HG02759 (cell line): ENCODE data around the gene CCL8.
"Not testable (repeated sequence)": the region's sequence is repeated elsewhere in the genome, so short reads cannot be mapped to it uniquely, and the experiment has no call there.

Experiments used
- ATAC-seq: cut with Tn5 transposase; IDR thresholded peaks from one replicate; pipeline ENCODE4 v1.9.1; 2021; ENCODE audit warnings: mild to moderate bottlenecking, moderate library complexity; ENCODE audit not compliant: unreplicated experiment

The CCL8 gene

GRCh38 chr17:34313164-34313563, 6.1 kb upstream of the CCL8 start:
- no peak for ATAC-seq

- ATAC-seq = no peak
Measured at GRCh38 chr17:34314279-34314678, 5.0 kb upstream of the CCL8 start.

- ATAC-seq = no peak
Measured at GRCh38 chr17:34318474-34318873, 761 bp upstream of the CCL8 start.

- no peak for ATAC-seq
Measured at GRCh38 chr17:34321964-34322363, 2.7 kb downstream of the CCL8 start.

GRCh38 chr17:34327580-34327979, 8.3 kb downstream of the CCL8 start:
- not testable (repeated sequence) for ATAC-seq

GRCh38 chr17:34337701-34338100, 18.5 kb downstream of the CCL8 start:
- ATAC-seq = no peak

GRCh38 chr17:34339138-34339770, 20.0 kb downstream of the CCL8 start:
- ATAC-seq = no peak

GRCh38 chr17:34341916-34342315, 22.7 kb downstream of the CCL8 start:
- ATAC-seq = no peak

- no peak for ATAC-seq
Measured at GRCh38 chr17:34347063-34347462, 27.8 kb downstream of the CCL8 start.

GRCh38 chr17:34349751-34350150, 30.5 kb downstream of the CCL8 start:
- ATAC-seq = no peak

- no peak for ATAC-seq
Measured at GRCh38 chr17:34351096-34351495, 31.9 kb downstream of the CCL8 start.

GRCh38 chr17:34352191-34352590, 33.0 kb downstream of the CCL8 start:
- ATAC-seq = no peak

- ATAC-seq = no peak
Measured at GRCh38 chr17:34354637-34355036, 35.4 kb downstream of the CCL8 start.

GRCh38 chr17:34356194-34356593, 37.0 kb downstream of the CCL8 start, which contains the start of gene CCL13:
CCL13 (plus strand) TSS chr17:34356480; CDS start chr17:34356527, 47 bp downstream.
- ATAC-seq = no peak

- no peak for ATAC-seq
Measured at GRCh38 chr17:34357398-34357797, 38.2 kb downstream of the CCL8 start.

GRCh38 chr17:34358631-34359030, 39.4 kb downstream of the CCL8 start:
- no peak for ATAC-seq

GRCh38 chr17:34360601-34361270, 41.5 kb downstream of the CCL8 start:
- no peak for ATAC-seq

- peak; percentile 71 for ATAC-seq
Measured at GRCh38 chr17:34361478-34362061, 42.3 kb downstream of the CCL8 start.

GRCh38 chr17:34363183-34363661, 44.0 kb downstream of the CCL8 start, which contains the start of gene CCL1:
CCL1 (minus strand) TSS chr17:34363233; CDS start chr17:34363161, 72 bp downstream.
- no peak for ATAC-seq

GRCh38 chr17:34364751-34365150, 45.5 kb downstream of the CCL8 start:
- ATAC-seq = no peak

GRCh38 chr17:34365340-34365739, 46.1 kb downstream of the CCL8 start:
- no peak for ATAC-seq

GRCh38 chr17:34366010-34366409, 46.8 kb downstream of the CCL8 start:
- no peak for ATAC-seq
